ENCODE results near the gene RINT1.
A peak's percentile ranks its signal among the peaks of the same experiment; 100 is the strongest.

The RINT1 gene

DNA sequence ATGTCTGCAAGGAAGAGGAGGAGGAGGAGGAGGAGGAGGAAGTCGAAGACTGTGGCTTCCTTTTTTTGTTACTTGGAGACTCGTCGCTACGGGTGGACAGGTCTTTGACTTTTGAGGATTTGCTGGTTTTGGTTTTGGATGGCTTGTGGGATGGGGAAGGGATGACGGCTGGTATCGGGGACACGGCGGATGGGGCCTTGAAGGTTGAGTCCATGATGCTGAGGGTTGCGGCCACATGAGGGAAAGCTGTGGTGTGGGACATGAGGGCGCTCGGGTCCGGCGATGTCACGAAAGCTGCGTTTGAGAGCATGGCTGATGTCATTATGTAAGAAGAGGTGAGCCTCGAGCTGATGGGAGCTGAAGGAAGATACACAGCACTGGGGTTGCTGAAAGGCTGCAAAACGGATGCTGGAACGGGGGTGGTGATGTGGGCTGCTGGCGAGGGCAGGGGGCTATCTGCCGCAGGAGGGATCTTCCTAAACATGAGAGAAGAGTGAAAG lies 82.4 kb downstream of the RINT1 start:
- Mint-ChIP-seq H3K27me3 (no peaks in the 10 kb centered on the region), H3K27ac (peak overlapping the region in 1 of 2 donors; percentile 68), H3K4me1 (ENCODE audit: low read depth in 2 of 2) (peaks cover 0 to 4% of the 10 kb centered on the region in 2 donors), H3K9me3 (no peaks in the 10 kb centered on the region), H3K36me3 (ENCODE audit: insufficient read depth) (peaks cover 26% of the 10 kb centered on the region), H3K4me3 (no peak overlapping the region)
- DNase-seq (no peak), ATAC-seq (replicated peaks) (no peak)

Measured in effector memory CD8-positive, alpha-beta T cell (primary cell).